Measurements from ENCODE around the gene SOX9. TPM values are rescaled to one million over a fixed set of nuclear protein-coding genes. Genes with fewer than 3 reads are reported as not detected.

SOX9 gene
- polyA plus RNA-seq, 2 of the 4 experiments (the other 2 are of a cell fraction): 6.7 to 12.3 TPM

- peak overlapping the region; percentile 58 to 79 for H3K27ac ChIP-seq
- FAIRE-seq (no peak), DNase-seq (ENCODE audit: low read depth in 1 of 2, low spot score in 1 of 2) (no peak), ATAC-seq (peak in 1 of 2 experiments; percentile 25; a peak in 1 of 6 replicates)
- H3K4me3 ChIP-seq: no peak overlapping the region
- WGBS (ENCODE audit: missing lambda C conversion rate): 86% methylated on average over 5 of the region's 5 CpGs
- ChIA-PET POLR2A (interaction anchor here (0.6 to 2.2 kb wide), 4 partner anchors 14 to 1327 kb away, joined by 3 to 6 read pairs (median 4); partner anchors contain the start of gene SOX9), CTCF (interaction anchor here (1.1 to 3.6 kb wide), 6 partner anchors 13 to 1369 kb away, joined by 3 to 16 read pairs (median 4); partner anchors contain the start of gene SOX9)
- peak overlapping the region; percentile 67 for H3K4me2 ChIP-seq
- TF ChIP-seq CEBPB (IDR thresholded peaks at IDR 0.05) (peak in 1 of 2 experiments; percentile 49; a peak in 2 of 4 replicates), MAZ (IDR thresholded peaks at IDR 0.05; ENCODE audit: borderline replicate concordance, low read depth, low read length) (no peak)
- peaks cover 51% of the 10 kb centered on the region for H3K4me1 ChIP-seq
- H3K9me3 ChIP-seq: no peaks in the 10 kb centered on the region
Observed at GRCh38 chr17:72135546-72136325, 14.9 kb downstream of the SOX9 start.

- POLR2A ChIA-PET: interaction anchor here (0.6 to 2.2 kb wide), 3 partner anchors 15 to 1328 kb away, joined by 3 to 6 read pairs (median 4); partner anchors contain the start of gene SOX9
- ATAC-seq: peak in 1 of 2 experiments; percentile 69; a peak in 3 of 6 replicates
- DNase-seq (ENCODE audit: low read depth in 1 of 2, low spot score in 1 of 2): peak; percentile 44 to 62
- FAIRE-seq: peak; percentile 97
- 10% methylated on average over 5 of the region's 5 CpGs for WGBS (ENCODE audit: missing lambda C conversion rate)
- peak overlapping the region; percentile 58 to 72 for H3K27ac ChIP-seq
- no peak overlapping the region for H3K4me3 ChIP-seq
- H3K9me3 ChIP-seq: no peaks in the 10 kb centered on the region
- CTCF ChIA-PET: interaction anchor here (1.1 to 3.6 kb wide), 4 partner anchors 12 to 1369 kb away, joined by 3 to 16 read pairs (median 4); no protein-coding TSS in a partner anchor
- H3K4me1 ChIP-seq: peaks cover 53% of the 10 kb centered on the region
- H3K4me2 ChIP-seq: peak overlapping the region; percentile 67
- no peak for TF ChIP-seq MYC (IDR thresholded peaks at IDR 0.05; ENCODE audit: borderline replicate concordance, low read length)
- TF ChIP-seq EHMT2 (IDR thresholded peaks at IDR 0.05; ENCODE audit: low read depth): no peak
- no peak for TF ChIP-seq RARB (CRISPR knock-in tag; IDR thresholded peaks at IDR 0.05)
- TF ChIP-seq HDAC2 (IDR thresholded peaks at IDR 0.05): no peak
- no peak for TF ChIP-seq HMGXB4 (CRISPR knock-in tag; IDR thresholded peaks at IDR 0.05; ENCODE audit: borderline replicate concordance)
- no peak for TF ChIP-seq CHD4 (IDR thresholded peaks at IDR 0.05; ENCODE audit: borderline replicate concordance)
- no peak for TF ChIP-seq TFCP2L1 (CRISPR knock-in tag; IDR thresholded peaks at IDR 0.05)
- no peak for TF ChIP-seq ZSCAN20 (CRISPR knock-in tag; IDR thresholded peaks at IDR 0.05)
- peak; percentile 86 for TF ChIP-seq MAFK (IDR thresholded peaks at IDR 0.05; ENCODE audit: partially characterized antibody)
- TF ChIP-seq FOSL2 (IDR thresholded peaks at IDR 0.05): peak; percentile 82
- peak; percentile 79 for TF ChIP-seq FOSL2 (CRISPR knock-in tag; IDR thresholded peaks at IDR 0.05)
- TF ChIP-seq MAX (IDR thresholded peaks at IDR 0.05): no peak
- TF ChIP-seq PBX3 (IDR thresholded peaks at IDR 0.05): no peak
- no peak for TF ChIP-seq EP300 (IDR thresholded peaks at IDR 0.05)
- no peak for TF ChIP-seq JUN (IDR thresholded peaks at IDR 0.05)
- TF ChIP-seq USF2 (IDR thresholded peaks at IDR 0.05): no peak
- TF ChIP-seq POLR2A (IDR thresholded peaks at IDR 0.05; ENCODE audit: low read length): no peak
- TF ChIP-seq CBX8 (IDR thresholded peaks at IDR 0.05): no peak
- TF ChIP-seq RCOR1 (IDR thresholded peaks at IDR 0.05; ENCODE audit: low read depth, low read length): no peak
- no peak for TF ChIP-seq ZC3H11A (IDR thresholded peaks at IDR 0.05)
- no peak for TF ChIP-seq NFE2L2 (conservative IDR thresholded peaks at IDR 0.05; ENCODE audit: low read length)
- no peak for TF ChIP-seq HEYL (CRISPR knock-in tag; IDR thresholded peaks at IDR 0.05)
- no peak for TF ChIP-seq CTCF (IDR thresholded peaks at IDR 0.05)
- TF ChIP-seq RNF2 (IDR thresholded peaks at IDR 0.05; ENCODE audit: borderline replicate concordance, low read depth): no peak
- TF ChIP-seq E2F6 (IDR thresholded peaks at IDR 0.05; ENCODE audit: borderline replicate concordance, low read depth): no peak
- peak in 1 of 2 experiments; percentile 37; a peak in 1 of 4 replicates for TF ChIP-seq CEBPB (IDR thresholded peaks at IDR 0.05)
- TF ChIP-seq HOXB13 (CRISPR knock-in tag; IDR thresholded peaks at IDR 0.05; ENCODE audit: low read depth): no peak
- no peak for TF ChIP-seq ZNF302 (CRISPR knock-in tag; IDR thresholded peaks at IDR 0.05)
- TF ChIP-seq JUNB (IDR thresholded peaks at IDR 0.05): peak; percentile 87
- no peak for TF ChIP-seq MAZ (IDR thresholded peaks at IDR 0.05; ENCODE audit: borderline replicate concordance, low read depth, low read length)
- no peak for TF ChIP-seq POLR2AphosphoS2 (conservative IDR thresholded peaks at IDR 0.05; ENCODE audit: low read length)
- peak; percentile 22; the same call in 1 of the 3 replicates for TF ChIP-seq SMC3 (IDR thresholded peaks at IDR 0.05)
Observed at GRCh38 chr17:72136692-72137091, 15.9 kb downstream of the SOX9 start.

Measured in A549 (cell line).